K562 (cell line): ENCODE data around the gene CXCL5. TPM values are rescaled to one million over a fixed set of nuclear protein-coding genes. Genes with fewer than 3 reads are reported as not detected.
A peak's percentile ranks its signal among the peaks of the same experiment; 100 is the strongest.

Source experiments
- BACH1 ChIP-seq: fragments of 200-800 bp; sonication (Bioruptor generic); IDR thresholded peaks from 2 replicates; pipeline ENCODE4 v1.6.1; 2016; ENCODE audit warnings: missing genetic modification characterization, missing compliant biosample characterization
- CEBPB ChIP-seq: fragments of 450-650 bp; IDR thresholded peaks from 2 replicates; pipeline ENCODE4 v1.6.1; 2016; ENCODE audit warnings: missing genetic modification characterization, missing compliant biosample characterization
- ETS2 ChIP-seq: IDR thresholded peaks from 2 replicates; pipeline ENCODE4 v1.6.1; 2016; ENCODE audit warnings: borderline replicate concordance, missing genetic modification characterization, mild to moderate bottlenecking, moderate library complexity, missing compliant biosample characterization; ENCODE audit not compliant: poor library complexity, severe bottlenecking
- FOXP1 ChIP-seq: sonication (generic); formaldehyde crosslinking; IDR thresholded peaks from 2 replicates; pipeline ENCODE4 v1.8.0; 2022; ENCODE audit warnings: mild to moderate bottlenecking, missing genetic modification reagents
- MEIS2 ChIP-seq: fragments of 450-650 bp; IDR thresholded peaks from 2 replicates; pipeline ENCODE4 v1.6.1; 2014; ENCODE audit warnings: mild to moderate bottlenecking; ENCODE audit not compliant: partially characterized antibody
- PBX2 ChIP-seq, 2 experiments: IDR thresholded peaks in 1 of 2; conservative IDR thresholded peaks in 1 of 2; 2 replicates each; pipeline ENCODE4 v1.6.1; 2016; ENCODE audit warnings: low read depth in 2 of 2, mild to moderate bottlenecking in 1 of 2, missing compliant biosample characterization in 1 of 2, missing genetic modification characterization in 1 of 2, moderate library complexity in 1 of 2
- PKNOX1 ChIP-seq: fragments of 450-650 bp; IDR thresholded peaks from 2 replicates; pipeline ENCODE4 v1.6.1; 2016
- SP1 ChIP-seq: sonication (generic); formaldehyde crosslinking; IDR thresholded peaks from 2 replicates; pipeline ENCODE4 v1.8.1; 2022; ENCODE audit warnings: mild to moderate bottlenecking, missing genetic modification reagents
- SRF ChIP-seq, 2 experiments: fragments of 250-450, 450-650 bp in 1 of 2; sonication (Bioruptor Pico) in 1 of 2; sonication (generic) in 1 of 2; formaldehyde crosslinking; IDR thresholded peaks; 2 replicates each; pipeline versions ENCODE4 v1.5.0 to v1.5.1; 2020 to 2022; ENCODE audit warnings: mild to moderate bottlenecking in 1 of 2, missing genetic modification reagents in 1 of 2
- ZBED1 ChIP-seq: IDR thresholded peaks from 2 replicates; pipeline ENCODE4 v1.6.1; 2014
- ZNF589 ChIP-seq: fragments of 200-800 bp; sonication (Bioruptor generic); IDR thresholded peaks from 2 replicates; pipeline ENCODE4 v1.6.1; 2016; ENCODE audit warnings: low read depth, missing genetic modification characterization, missing compliant biosample characterization
- ZSCAN29 ChIP-seq: fragments of 450-650 bp; IDR thresholded peaks from 2 replicates; pipeline ENCODE4 v1.6.1; 2017
- polyA plus RNA-seq, 8 experiments: library from polyadenylated mRNA; depleted of rRNA in 4 of 8; stranded (reverse) in 5 of 8; unstranded in 3 of 8; fragments of >200 nt; fragmentation: Nextera tagmentation in 2 of 8; fragmentation: Illumina TruSeq in 1 of 8; extraction: Ambion mirVana in 2 of 8; extraction: Trizol in 1 of 8; gene quantifications; 2 replicates each; pipeline versions ENCODE4 v1.2.1 to v1.2.3, GENCODE V29; 2011 to 2014; ENCODE audit warnings: inconsistent platforms in 1 of 8, missing spikeins in 1 of 8
- total RNA-seq, 7 experiments: library from RNA; depleted of rRNA in 6 of 7; stranded (reverse); fragments of >200 nt in 6 of 7; fragmentation: Illumina TruSeq in 2 of 7; extraction: Trizol in 2 of 7; gene quantifications; 2 replicates each; pipeline versions ENCODE4 v1.2.1 to v1.2.3, GENCODE V29; 2011 to 2021; ENCODE audit warnings: low replicate concordance in 1 of 7
- TF ChIP-seq, protein P1 (sequence below), 2 experiments: fragments of 250-450 bp in 1 of 2; fragments of 450-650 bp in 1 of 2; sonication (Bioruptor Pico) in 1 of 2; IDR thresholded peaks; 2 replicates each; pipeline versions ENCODE4 v1.6.1 to v1.8.0; 2016 to 2021; ENCODE audit warnings: mild to moderate bottlenecking in 2 of 2, moderate library complexity in 2 of 2, missing compliant biosample characterization in 1 of 2, missing genetic modification characterization in 1 of 2
- TF ChIP-seq, protein P2 (sequence below): fragments of 250-450 bp; sonication (Bioruptor Pico); IDR thresholded peaks from 2 replicates; pipeline ENCODE4 v1.4.0; 2020
- TF ChIP-seq, protein P3 (sequence below): fragments of 450-650 bp; formaldehyde crosslinking; conservative IDR thresholded peaks from 2 replicates; pipeline ENCODE4 v1.4.0; 2022; ENCODE audit warnings: mild to moderate bottlenecking, missing genetic modification characterization

The CXCL5 gene
- total and polyA plus RNA-seq, 9 of the 15 experiments (the other 6 are each of a cell fraction or from before 2014, with no cell fraction given): not detected

GRCh38 chr4:74039315-74039763 is 40.9 kb upstream of the CXCL5 start (continued):
- TF ChIP-seq, protein P1, sequence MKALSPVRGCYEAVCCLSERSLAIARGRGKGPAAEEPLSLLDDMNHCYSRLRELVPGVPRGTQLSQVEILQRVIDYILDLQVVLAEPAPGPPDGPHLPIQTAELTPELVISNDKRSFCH (CRISPR knock-in tag; IDR thresholded peaks at IDR 0.05): no peak
- TF ChIP-seq, protein P1 (tag; IDR thresholded peaks at IDR 0.05): 0 out of 2 replicates have a peak, but pooled peaks have one; percentile 32
- TF ChIP-seq ZSCAN29 (no peak), PBX2 (CRISPR knock-in tag; IDR thresholded peaks at IDR 0.05; ENCODE audit: low read depth) (peak; percentile 53), PBX2 (tag; conservative IDR thresholded peaks at IDR 0.05; ENCODE audit: low read depth) (peak; percentile 51), BACH1 (tag) (0 out of 2 replicates have a peak, but pooled peaks have one; percentile 46), ETS2 (tag) (no peak), CEBPB (tag) (no peak), PKNOX1 (peak; percentile 93), ZNF589 (CRISPR knock-in tag) (0 out of 2 replicates have a peak, but pooled peaks have one; percentile 1), SP1 (CRISPR knock-in tag) (peak; percentile 14; the same call in 1 of the 2 replicates), FOXP1 (CRISPR knock-in tag) (peak; percentile 10; the same call in 1 of the 2 replicates), ZBED1 (no peak), SRF (CRISPR knock-in tag; IDR thresholded peaks at IDR 0.05) (0 out of 4 replicates have a peak, but pooled peaks of 1 of the 2 experiments have one; percentile 59), MEIS2 (peak; percentile 83)
- TF ChIP-seq, protein P2, sequence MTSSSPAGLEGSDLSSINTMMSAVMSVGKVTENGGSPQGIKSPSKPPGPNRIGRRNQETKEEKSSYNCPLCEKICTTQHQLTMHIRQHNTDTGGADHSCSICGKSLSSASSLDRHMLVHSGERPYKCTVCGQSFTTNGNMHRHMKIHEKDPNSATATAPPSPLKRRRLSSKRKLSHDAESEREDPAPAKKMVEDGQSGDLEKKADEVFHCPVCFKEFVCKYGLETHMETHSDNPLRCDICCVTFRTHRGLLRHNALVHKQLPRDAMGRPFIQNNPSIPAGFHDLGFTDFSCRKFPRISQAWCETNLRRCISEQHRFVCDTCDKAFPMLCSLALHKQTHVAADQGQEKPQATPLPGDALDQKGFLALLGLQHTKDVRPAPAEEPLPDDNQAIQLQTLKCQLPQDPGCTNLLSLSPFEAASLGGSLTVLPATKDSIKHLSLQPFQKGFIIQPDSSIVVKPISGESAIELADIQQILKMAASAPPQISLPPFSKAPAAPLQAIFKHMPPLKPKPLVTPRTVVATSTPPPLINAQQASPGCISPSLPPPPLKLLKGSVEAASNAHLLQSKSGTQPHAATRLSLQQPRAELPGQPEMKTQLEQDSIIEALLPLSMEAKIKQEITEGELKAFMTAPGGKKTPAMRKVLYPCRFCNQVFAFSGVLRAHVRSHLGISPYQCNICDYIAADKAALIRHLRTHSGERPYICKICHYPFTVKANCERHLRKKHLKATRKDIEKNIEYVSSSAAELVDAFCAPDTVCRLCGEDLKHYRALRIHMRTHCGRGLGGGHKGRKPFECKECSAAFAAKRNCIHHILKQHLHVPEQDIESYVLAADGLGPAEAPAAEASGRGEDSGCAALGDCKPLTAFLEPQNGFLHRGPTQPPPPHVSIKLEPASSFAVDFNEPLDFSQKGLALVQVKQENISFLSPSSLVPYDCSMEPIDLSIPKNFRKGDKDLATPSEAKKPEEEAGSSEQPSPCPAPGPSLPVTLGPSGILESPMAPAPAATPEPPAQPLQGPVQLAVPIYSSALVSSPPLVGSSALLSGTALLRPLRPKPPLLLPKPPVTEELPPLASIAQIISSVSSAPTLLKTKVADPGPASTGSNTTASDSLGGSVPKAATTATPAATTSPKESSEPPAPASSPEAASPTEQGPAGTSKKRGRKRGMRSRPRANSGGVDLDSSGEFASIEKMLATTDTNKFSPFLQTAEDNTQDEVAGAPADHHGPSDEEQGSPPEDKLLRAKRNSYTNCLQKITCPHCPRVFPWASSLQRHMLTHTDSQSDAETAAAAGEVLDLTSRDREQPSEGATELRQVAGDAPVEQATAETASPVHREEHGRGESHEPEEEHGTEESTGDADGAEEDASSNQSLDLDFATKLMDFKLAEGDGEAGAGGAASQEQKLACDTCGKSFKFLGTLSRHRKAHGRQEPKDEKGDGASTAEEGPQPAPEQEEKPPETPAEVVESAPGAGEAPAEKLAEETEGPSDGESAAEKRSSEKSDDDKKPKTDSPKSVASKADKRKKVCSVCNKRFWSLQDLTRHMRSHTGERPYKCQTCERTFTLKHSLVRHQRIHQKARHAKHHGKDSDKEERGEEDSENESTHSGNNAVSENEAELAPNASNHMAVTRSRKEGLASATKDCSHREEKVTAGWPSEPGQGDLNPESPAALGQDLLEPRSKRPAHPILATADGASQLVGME (CRISPR knock-in tag): no peak
- TF ChIP-seq, protein P3, sequence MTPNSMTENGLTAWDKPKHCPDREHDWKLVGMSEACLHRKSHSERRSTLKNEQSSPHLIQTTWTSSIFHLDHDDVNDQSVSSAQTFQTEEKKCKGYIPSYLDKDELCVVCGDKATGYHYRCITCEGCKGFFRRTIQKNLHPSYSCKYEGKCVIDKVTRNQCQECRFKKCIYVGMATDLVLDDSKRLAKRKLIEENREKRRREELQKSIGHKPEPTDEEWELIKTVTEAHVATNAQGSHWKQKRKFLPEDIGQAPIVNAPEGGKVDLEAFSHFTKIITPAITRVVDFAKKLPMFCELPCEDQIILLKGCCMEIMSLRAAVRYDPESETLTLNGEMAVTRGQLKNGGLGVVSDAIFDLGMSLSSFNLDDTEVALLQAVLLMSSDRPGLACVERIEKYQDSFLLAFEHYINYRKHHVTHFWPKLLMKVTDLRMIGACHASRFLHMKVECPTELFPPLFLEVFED (CRISPR knock-in tag): 0 out of 2 replicates have a peak, but pooled peaks have one; percentile 3
